ENCODE results near the gene MT1F. TPM values are rescaled to one million over a fixed set of nuclear protein-coding genes. Genes with fewer than 3 reads are reported as not detected.

Gene MT1F
- total RNA-seq, 1 experiment from 2014 or later = 2.1 TPM

GRCh38 chr16:56658327-56658875 is 642 bp downstream of the MT1F start:
- intact Hi-C loops (cut with micrococcal nuclease; ENCODE audit: unreplicated experiment) = no loop called here
- no peaks in the 10 kb centered on the region for H3K36me3 ChIP-seq (ENCODE audit: control insufficient read depth, insufficient read depth, low read length)
- no TSS peak for BruUV-seq (replicated peaks)
- POLR2A ChIA-PET = no interaction called here
- no peak for TF ChIP-seq CTCF (IDR thresholded peaks at IDR 0.05)
- TF ChIP-seq TCF7L2 (IDR thresholded peaks at IDR 0.05; ENCODE audit: low read depth, low read length) = no peak
- TF ChIP-seq REST (IDR thresholded peaks at IDR 0.05; ENCODE audit: insufficient read depth in 1 of 2, low read depth in 2 of 2, low read length in 1 of 2) = no peak
- TF ChIP-seq POLR2AphosphoS5 (IDR thresholded peaks at IDR 0.05; ENCODE audit: low read depth, low read length) = no peak
- no peak for TF ChIP-seq SIN3A (IDR thresholded peaks at IDR 0.05; ENCODE audit: borderline replicate concordance, insufficient read depth, low read depth, low read length)
- in situ Hi-C loops (cut with HindIII; ENCODE audit: low pct_unique_long_range_greater_than_20kb, low sequenced_read_pairs) = no loop called here
- CTCF ChIA-PET = no interaction called here
- H3K9me3 ChIP-seq (ENCODE audit: control insufficient read depth, insufficient read depth, low read depth, low read length) = no peaks in the 10 kb centered on the region
- ATAC-seq (no peak), DNase-seq (ENCODE audit: low read depth, low spot score) (no peak)
- H3K27ac ChIP-seq (ENCODE audit: low read length) = no peak overlapping the region
- no peaks in the 10 kb centered on the region for H3K27me3 ChIP-seq (ENCODE audit: control insufficient read depth, insufficient read depth, low read length)
- H3K4me3 ChIP-seq (ENCODE audit: low read depth in 2 of 2, low read length in 2 of 2) = peak overlapping the region; percentile 41 to 49
- H3K4me1 ChIP-seq (ENCODE audit: control insufficient read depth, insufficient read depth, low read length) = peaks cover 3% of the 10 kb centered on the region; the same call in 1 of the 2 replicates

- in situ Hi-C loops (cut with HindIII; ENCODE audit: low pct_unique_long_range_greater_than_20kb, low sequenced_read_pairs) (no loop called here), intact Hi-C loops (cut with micrococcal nuclease; ENCODE audit: unreplicated experiment) (no loop called here)
- ChIA-PET POLR2A (no interaction called here), CTCF (no interaction called here)
- no peak for TF ChIP-seq SIN3A (IDR thresholded peaks at IDR 0.05; ENCODE audit: borderline replicate concordance, insufficient read depth, low read depth, low read length)
- TF ChIP-seq POLR2AphosphoS5 (IDR thresholded peaks at IDR 0.05; ENCODE audit: low read depth, low read length) = no peak
- no peak for TF ChIP-seq REST (IDR thresholded peaks at IDR 0.05; ENCODE audit: insufficient read depth in 1 of 2, low read depth in 2 of 2, low read length in 1 of 2)
- TF ChIP-seq TCF7L2 (IDR thresholded peaks at IDR 0.05; ENCODE audit: low read depth, low read length) = no peak
- no peak for TF ChIP-seq CTCF (IDR thresholded peaks at IDR 0.05)
- Histone ChIP-seq H3K9me3 (ENCODE audit: control insufficient read depth, insufficient read depth, low read depth, low read length) (no peaks in the 10 kb centered on the region), H3K4me1 (ENCODE audit: control insufficient read depth, insufficient read depth, low read length) (peaks cover 3% of the 10 kb centered on the region; the same call in 1 of the 2 replicates), H3K27ac (ENCODE audit: low read length) (no peak overlapping the region), H3K36me3 (ENCODE audit: control insufficient read depth, insufficient read depth, low read length) (no peaks in the 10 kb centered on the region), H3K27me3 (ENCODE audit: control insufficient read depth, insufficient read depth, low read length) (no peaks in the 10 kb centered on the region), H3K4me3 (ENCODE audit: low read depth in 2 of 2, low read length in 2 of 2) (no peak overlapping the region)
- DNase-seq (ENCODE audit: low read depth, low spot score) (no peak), ATAC-seq (no peak)
- BruUV-seq (replicated peaks) = no TSS peak
Measured at GRCh38 chr16:56662357-56663354, 4.9 kb downstream of the MT1F start.

Data from Panc1 (cell line).